Neural progenitor cell (in vitro differentiated cells): ENCODE data around the gene TANC1. TPM values are rescaled to one million over a fixed set of nuclear protein-coding genes. Genes with fewer than 3 reads are reported as not detected.

Experiments used
- DNase-seq: peaks from one replicate; pipeline ENCODE4 v3.0.0-alpha.2; 2016; ENCODE audit warnings: low spot score
- H2AFZ ChIP-seq: fragments of 200-600 bp; sonication (generic); replicated peaks from 2 replicates; pipeline ENCODE4 v1.6.1; 2016; ENCODE audit warnings: antibody characterized with exemption
- H3F3A ChIP-seq: fragments of 200-600 bp; sonication (generic); 2 replicates; pipeline ENCODE4 v1.6.1; 2016; ENCODE audit warnings: antibody characterized with exemption, low read depth
- H3K27ac ChIP-seq: fragments of 200-600 bp; sonication (generic); 2 replicates; pipeline ENCODE4 v1.5.1; 2016; ENCODE audit warnings: mild to moderate bottlenecking
- H3K27me3 ChIP-seq: fragments of 200-600 bp; sonication (generic); 2 replicates; pipeline ENCODE4 v1.6.1; 2016; ENCODE audit warnings: mild to moderate bottlenecking, moderate library complexity
- H3K36me3 ChIP-seq: fragments of 200-600 bp; sonication (generic); 2 replicates; pipeline ENCODE4 v1.5.1; 2016
- H3K4me1 ChIP-seq: fragments of 200-600 bp; sonication (generic); 2 replicates; pipeline ENCODE4 v1.6.1; 2016; ENCODE audit warnings: mixed run types
- H3K4me2 ChIP-seq: fragments of 200-600 bp; sonication (generic); 2 replicates; pipeline ENCODE4 v1.6.1; 2016
- H3K4me3 ChIP-seq: fragments of 200-600 bp; sonication (generic); 2 replicates; pipeline ENCODE4 v1.5.1; 2016
- H3K79me2 ChIP-seq: fragments of 200-600 bp; sonication (generic); 2 replicates; pipeline ENCODE4 v1.6.1; 2016; ENCODE audit warnings: low read depth
- H3K9ac ChIP-seq: fragments of 200-600 bp; sonication (generic); 2 replicates; pipeline ENCODE4 v1.6.1; 2016
- H3K9me3 ChIP-seq: fragments of 200-600 bp; sonication (generic); 2 replicates; pipeline ENCODE4 v1.5.1; 2016; ENCODE audit warnings: low read depth
- H4K20me1 ChIP-seq: fragments of 200-600 bp; sonication (generic); 2 replicates; pipeline ENCODE4 v1.6.1; 2016; ENCODE audit warnings: low read depth
- H3K27ac Mint-ChIP-seq: 3 replicates; pipeline ENCODE4 v1.8.0; 2021; ENCODE audit warnings: mixed read lengths
- H3K27me3 Mint-ChIP-seq: 2 replicates; pipeline ENCODE4 v1.8.0; 2022; ENCODE audit warnings: low read depth, mild to moderate bottlenecking, inconsistent platforms, moderate library complexity, mixed read lengths; ENCODE audit not compliant: insufficient read depth
- H3K36me3 Mint-ChIP-seq: 3 replicates; pipeline ENCODE4 v1.8.0; 2021; ENCODE audit warnings: mixed read lengths
- H3K4me1 Mint-ChIP-seq: 3 replicates; pipeline ENCODE4 v1.8.0; 2021; ENCODE audit warnings: mixed read lengths
- H3K4me3 Mint-ChIP-seq: 3 replicates; pipeline ENCODE4 v1.8.0; 2021; ENCODE audit warnings: mild to moderate bottlenecking, moderate library complexity, mixed read lengths
- H3K9me3 Mint-ChIP-seq: 3 replicates; pipeline ENCODE4 v1.8.0; 2020; ENCODE audit warnings: mixed read lengths
- CTCF ChIP-seq: fragments of 200-600 bp; sonication (generic); IDR thresholded peaks from 2 replicates; pipeline ENCODE4 v1.5.1; 2017; ENCODE audit warnings: antibody characterized with exemption, mild to moderate bottlenecking
- EZH2 ChIP-seq: fragments of 200-600 bp; sonication (generic); IDR thresholded peaks from 2 replicates; pipeline ENCODE4 v1.6.1; 2017; ENCODE audit warnings: antibody characterized with exemption, mild to moderate bottlenecking, moderate library complexity
- EZH2phosphoT487 ChIP-seq: fragments of 200-600 bp; sonication (generic); IDR thresholded peaks from 2 replicates; pipeline ENCODE4 v1.6.1; 2017; ENCODE audit warnings: antibody characterized with exemption
- total RNA-seq: library from RNA; depleted of rRNA; stranded (reverse); fragments of >200 nt; gene quantifications from 2 replicates; pipeline ENCODE4 v1.2.3, GENCODE V29; 2015; ENCODE audit warnings: low replicate concordance

TANC1 gene
- total RNA-seq, 1 donor from 2014 or later: 11.9 TPM

- Histone ChIP-seq H2AFZ (no peak overlapping the region), H3K9ac (no peak overlapping the region), H3K4me1 (no peaks in the 10 kb centered on the region), H3K4me2 (no peak overlapping the region), H3K9me3 (no peaks in the 10 kb centered on the region), H3K27me3 (no peaks in the 10 kb centered on the region), H3K36me3 (no peaks in the 10 kb centered on the region), H4K20me1 (no peaks in the 10 kb centered on the region), H3F3A (no peaks in the 10 kb centered on the region), H3K27ac (no peak overlapping the region), H3K4me3 (no peak overlapping the region), H3K79me2 (no peaks in the 10 kb centered on the region)
- H3K36me3 Mint-ChIP-seq: peaks cover 23% of the 10 kb centered on the region
- H3K9me3 Mint-ChIP-seq: no peaks in the 10 kb centered on the region
- H3K4me1 Mint-ChIP-seq: no peaks in the 10 kb centered on the region
- no peak for TF ChIP-seq EZH2
- TF ChIP-seq EZH2phosphoT487: no peak
- TF ChIP-seq CTCF: no peak
- no peak for DNase-seq
- H3K27me3 Mint-ChIP-seq: peaks cover 7% of the 10 kb centered on the region
- no peak overlapping the region for H3K4me3 Mint-ChIP-seq
- no peak overlapping the region for H3K27ac Mint-ChIP-seq
Observed at GRCh38 chr2:159187106-159187505, 218.7 kb downstream of the TANC1 start.

GRCh38 chr2:159188449-159188848 is 220.0 kb downstream of the TANC1 start:
- Mint-ChIP-seq H3K27ac (no peak overlapping the region), H3K9me3 (no peaks in the 10 kb centered on the region), H3K27me3 (peaks cover 5% of the 10 kb centered on the region), H3K36me3 (peaks cover 15% of the 10 kb centered on the region), H3K4me3 (no peak overlapping the region), H3K4me1 (no peaks in the 10 kb centered on the region)
- Histone ChIP-seq H3K27me3 (no peaks in the 10 kb centered on the region), H3K36me3 (no peaks in the 10 kb centered on the region), H3K27ac (no peak overlapping the region), H3K9ac (no peak overlapping the region), H3K9me3 (no peaks in the 10 kb centered on the region), H3K79me2 (no peaks in the 10 kb centered on the region), H2AFZ (no peak overlapping the region), H3K4me2 (no peak overlapping the region), H3K4me1 (no peaks in the 10 kb centered on the region), H3F3A (no peaks in the 10 kb centered on the region), H3K4me3 (no peak overlapping the region), H4K20me1 (no peaks in the 10 kb centered on the region)
- DNase-seq: no peak
- TF ChIP-seq EZH2 (no peak), EZH2phosphoT487 (no peak), CTCF (no peak)

- Histone ChIP-seq H3K27ac (no peak overlapping the region), H3K4me3 (no peak overlapping the region), H3K27me3 (no peaks in the 10 kb centered on the region), H4K20me1 (no peaks in the 10 kb centered on the region), H3K79me2 (no peaks in the 10 kb centered on the region), H3K9ac (no peak overlapping the region), H3K4me2 (no peak overlapping the region), H3F3A (no peaks in the 10 kb centered on the region), H2AFZ (no peak overlapping the region), H3K4me1 (no peaks in the 10 kb centered on the region), H3K36me3 (no peaks in the 10 kb centered on the region), H3K9me3 (no peaks in the 10 kb centered on the region)
- Mint-ChIP-seq H3K9me3 (no peaks in the 10 kb centered on the region), H3K27ac (no peak overlapping the region), H3K4me3 (no peak overlapping the region), H3K27me3 (peaks cover 4% of the 10 kb centered on the region), H3K4me1 (no peaks in the 10 kb centered on the region), H3K36me3 (peaks cover 16% of the 10 kb centered on the region)
- no peak for DNase-seq
- TF ChIP-seq CTCF: no peak
- TF ChIP-seq EZH2phosphoT487: no peak
Observed at GRCh38 chr2:159192371-159192918, 224.0 kb downstream of the TANC1 start.
